ENCODE data around the gene TCEAL9.

DNA sequence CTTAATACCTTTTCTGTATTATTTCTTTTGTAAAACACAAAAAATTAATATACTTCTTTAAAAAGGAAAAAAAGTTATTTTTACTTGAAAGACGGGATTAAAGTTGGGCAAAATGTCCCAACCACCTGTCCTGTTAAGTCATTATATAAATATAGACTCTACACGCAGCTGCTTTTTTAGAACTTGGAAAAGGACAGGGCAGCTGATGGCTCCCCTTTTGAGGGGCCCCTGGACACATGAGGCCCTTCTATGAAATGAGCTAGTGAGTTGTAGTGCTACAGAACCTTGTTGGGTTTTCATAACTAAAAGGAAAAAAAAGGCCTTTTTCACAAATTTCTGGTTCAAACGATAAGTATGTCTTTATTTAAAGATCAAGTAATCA is 44.9 kb upstream of the TCEAL9 start:
- TF ChIP-seq, protein P1, sequence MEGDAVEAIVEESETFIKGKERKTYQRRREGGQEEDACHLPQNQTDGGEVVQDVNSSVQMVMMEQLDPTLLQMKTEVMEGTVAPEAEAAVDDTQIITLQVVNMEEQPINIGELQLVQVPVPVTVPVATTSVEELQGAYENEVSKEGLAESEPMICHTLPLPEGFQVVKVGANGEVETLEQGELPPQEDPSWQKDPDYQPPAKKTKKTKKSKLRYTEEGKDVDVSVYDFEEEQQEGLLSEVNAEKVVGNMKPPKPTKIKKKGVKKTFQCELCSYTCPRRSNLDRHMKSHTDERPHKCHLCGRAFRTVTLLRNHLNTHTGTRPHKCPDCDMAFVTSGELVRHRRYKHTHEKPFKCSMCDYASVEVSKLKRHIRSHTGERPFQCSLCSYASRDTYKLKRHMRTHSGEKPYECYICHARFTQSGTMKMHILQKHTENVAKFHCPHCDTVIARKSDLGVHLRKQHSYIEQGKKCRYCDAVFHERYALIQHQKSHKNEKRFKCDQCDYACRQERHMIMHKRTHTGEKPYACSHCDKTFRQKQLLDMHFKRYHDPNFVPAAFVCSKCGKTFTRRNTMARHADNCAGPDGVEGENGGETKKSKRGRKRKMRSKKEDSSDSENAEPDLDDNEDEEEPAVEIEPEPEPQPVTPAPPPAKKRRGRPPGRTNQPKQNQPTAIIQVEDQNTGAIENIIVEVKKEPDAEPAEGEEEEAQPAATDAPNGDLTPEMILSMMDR (IDR thresholded peaks at IDR 0.05; ENCODE audit: insufficient read depth, low read depth, low read length), result no peak
- TF ChIP-seq EZH2 (IDR thresholded peaks at IDR 0.05; ENCODE audit: insufficient read depth, low read length), result no peak

Measured in astrocyte (in vitro differentiated cells and primary cell).